GM23338 (cell line): ENCODE results near the gene APOBEC2. TPM values are rescaled to one million over a fixed set of nuclear protein-coding genes. Genes with fewer than 3 reads are reported as not detected.

Source experiments
- ATAC-seq: fragments of 200-7000 bp; cut with Tn5 transposase; 3 replicates; pipeline ENCODE4 v1.9.1; 2020
- DNase-seq: peaks from one replicate; pipeline ENCODE4 v3.0.0-alpha.2; 2015; ENCODE audit warnings: low spot score
- H2AFZ ChIP-seq: fragments of 200-600 bp; sonication (generic); 2 replicates; pipeline ENCODE4 v1.8.0; 2016; ENCODE audit warnings: antibody characterized with exemption, mild to moderate bottlenecking, moderate library complexity
- H3F3A ChIP-seq: fragments of 200-600 bp; sonication (generic); replicated peaks from 2 replicates; pipeline ENCODE4 v1.8.0; 2017; ENCODE audit warnings: antibody characterized with exemption, mixed run types, low read depth
- H3K27ac ChIP-seq: fragments of 200-600 bp; sonication (generic); 2 replicates; pipeline ENCODE4 v1.6.1; 2016; ENCODE audit warnings: low read depth
- H3K27me3 ChIP-seq: fragments of 200-600 bp; sonication (generic); 2 replicates; pipeline ENCODE4 v1.8.0; 2016; ENCODE audit warnings: mild to moderate bottlenecking, mixed run types, moderate library complexity; ENCODE audit not compliant: insufficient read depth
- H3K36me3 ChIP-seq: fragments of 200-600 bp; sonication (generic); 2 replicates; pipeline ENCODE4 v1.8.0; 2016; ENCODE audit warnings: mild to moderate bottlenecking; ENCODE audit not compliant: insufficient read depth
- H3K4me1 ChIP-seq: fragments of 200-600 bp; sonication (generic); 2 replicates; pipeline ENCODE4 v1.8.0; 2016; ENCODE audit warnings: mild to moderate bottlenecking, moderate library complexity; ENCODE audit not compliant: insufficient read depth
- H3K4me2 ChIP-seq: fragments of 200-600 bp; sonication (generic); 2 replicates; pipeline ENCODE4 v1.7.1; 2017; ENCODE audit warnings: mixed run types
- H3K4me3 ChIP-seq: fragments of 200-600 bp; sonication (generic); 2 replicates; pipeline ENCODE4 v1.6.1; 2016; ENCODE audit warnings: mixed run types
- H3K79me2 ChIP-seq: fragments of 200-600 bp; sonication (generic); replicated peaks from 2 replicates; pipeline ENCODE4 v1.8.0; 2017; ENCODE audit warnings: mild to moderate bottlenecking; ENCODE audit not compliant: insufficient read depth
- H3K9me2 ChIP-seq: fragments of 200-600 bp; sonication (generic); 2 replicates; pipeline ENCODE4 v1.8.0; 2017; ENCODE audit not compliant: insufficient read depth
- H4K20me1 ChIP-seq: fragments of 200-600 bp; sonication (generic); replicated peaks from 2 replicates; pipeline ENCODE4 v1.8.0; 2017; ENCODE audit warnings: mild to moderate bottlenecking; ENCODE audit not compliant: insufficient read depth
- H3K27ac Mint-ChIP-seq: 2 replicates; pipeline ENCODE4 v1.8.0; 2020; ENCODE audit warnings: inconsistent platforms, mild to moderate bottlenecking, moderate library complexity, mixed read lengths
- H3K27me3 Mint-ChIP-seq: 3 replicates; pipeline ENCODE4 v1.8.0; 2022; ENCODE audit warnings: low read depth, mild to moderate bottlenecking, moderate library complexity, mixed read lengths, inconsistent platforms; ENCODE audit not compliant: insufficient read depth, poor library complexity
- H3K36me3 Mint-ChIP-seq: 3 replicates; pipeline ENCODE4 v1.8.0; 2021; ENCODE audit warnings: low read depth, mild to moderate bottlenecking, inconsistent platforms, moderate library complexity, mixed read lengths
- H3K4me1 Mint-ChIP-seq: 3 replicates; pipeline ENCODE4 v1.8.0; 2020; ENCODE audit warnings: mild to moderate bottlenecking, inconsistent platforms, mixed read lengths
- H3K4me3 Mint-ChIP-seq: 3 replicates; pipeline ENCODE4 v1.8.0; 2021; ENCODE audit warnings: moderate library complexity, mild to moderate bottlenecking, inconsistent platforms, mixed read lengths
- H3K9me3 Mint-ChIP-seq: 3 replicates; pipeline ENCODE4 v1.8.0; 2020; ENCODE audit warnings: moderate library complexity, mild to moderate bottlenecking, inconsistent platforms, mixed read lengths
- CREB1 ChIP-seq: fragments of 250-450 bp; sonication (Bioruptor Pico); IDR thresholded peaks from 2 replicates; pipeline ENCODE4 v1.5.0; 2020; ENCODE audit warnings: low read depth, mild to moderate bottlenecking, moderate library complexity
- EZH2 ChIP-seq: fragments of 200-600 bp; sonication (generic); IDR thresholded peaks from one replicate; pipeline ENCODE4 v1.8.0; 2017; ENCODE audit warnings: antibody characterized with exemption, mild to moderate bottlenecking, low read depth; ENCODE audit not compliant: unreplicated experiment
- EZH2phosphoT487 ChIP-seq: fragments of 200-600 bp; sonication (generic); IDR thresholded peaks from one replicate; pipeline ENCODE4 v1.8.1; 2018; ENCODE audit warnings: antibody characterized with exemption; ENCODE audit not compliant: unreplicated experiment
- JUNB ChIP-seq: IDR thresholded peaks from one replicate; pipeline ENCODE4 v1.6.1; 2016; ENCODE audit warnings: antibody characterized with exemption; ENCODE audit not compliant: unreplicated experiment
- NANOG ChIP-seq: IDR thresholded peaks from 2 replicates; pipeline ENCODE4 v1.6.1; 2016; ENCODE audit warnings: antibody characterized with exemption, borderline replicate concordance
- POLR2AphosphoS5 ChIP-seq: IDR thresholded peaks from 2 replicates; pipeline ENCODE4 v1.6.1; 2016; ENCODE audit warnings: antibody characterized with exemption, low read depth
- STAT1 ChIP-seq: IDR thresholded peaks from one replicate; pipeline ENCODE4 v1.6.1; 2016; ENCODE audit warnings: antibody characterized with exemption; ENCODE audit not compliant: unreplicated experiment
- ZNF114 ChIP-seq: fragments of 250-450 bp; sonication (Bioruptor Pico); IDR thresholded peaks from 2 replicates; pipeline ENCODE4 v1.5.0; 2020; ENCODE audit warnings: mild to moderate bottlenecking, moderate library complexity
- ZNF331 ChIP-seq: fragments of 250-450 bp; sonication (Bioruptor Pico); IDR thresholded peaks from 2 replicates; pipeline ENCODE4 v1.5.0; 2020; ENCODE audit warnings: low read depth, mild to moderate bottlenecking, moderate library complexity
- polyA plus RNA-seq: library from polyadenylated mRNA; unstranded; fragments of >200 nt; fragmentation: Nextera tagmentation; extraction: Ambion mirVana; gene quantifications from 2 replicates; pipeline ENCODE4 v1.2.1, GENCODE V29; 2016
- total RNA-seq: library from RNA; depleted of rRNA; stranded (reverse); fragments of >200 nt; shearing (Covaris generic); gene quantifications from 2 replicates; pipeline ENCODE4 v1.2.3, GENCODE V29; 2014
- TF ChIP-seq, protein P1 (sequence below): IDR thresholded peaks from 2 replicates; pipeline ENCODE4 v1.6.1; 2016; ENCODE audit warnings: antibody characterized with exemption
- TF ChIP-seq, protein P2 (sequence below), 2 experiments: fragments of 200-600 bp in 1 of 2; sonication (generic) in 1 of 2; conservative IDR thresholded peaks; 2 replicates each; pipeline versions ENCODE4 v1.5.1 to v1.6.1; 2016 to 2017; ENCODE audit warnings: antibody characterized with exemption in 2 of 2, low read depth in 2 of 2, mild to moderate bottlenecking in 2 of 2, moderate library complexity in 1 of 2
- TF ChIP-seq, protein P3 (sequence below): IDR thresholded peaks from one replicate; pipeline ENCODE4 v1.6.1; 2018; ENCODE audit warnings: antibody characterized with exemption; ENCODE audit not compliant: unreplicated experiment

APOBEC2 gene
- total and polyA plus RNA-seq, 2 experiments from 2014 or later: 2.4 TPM; not detected in 1

DNA sequence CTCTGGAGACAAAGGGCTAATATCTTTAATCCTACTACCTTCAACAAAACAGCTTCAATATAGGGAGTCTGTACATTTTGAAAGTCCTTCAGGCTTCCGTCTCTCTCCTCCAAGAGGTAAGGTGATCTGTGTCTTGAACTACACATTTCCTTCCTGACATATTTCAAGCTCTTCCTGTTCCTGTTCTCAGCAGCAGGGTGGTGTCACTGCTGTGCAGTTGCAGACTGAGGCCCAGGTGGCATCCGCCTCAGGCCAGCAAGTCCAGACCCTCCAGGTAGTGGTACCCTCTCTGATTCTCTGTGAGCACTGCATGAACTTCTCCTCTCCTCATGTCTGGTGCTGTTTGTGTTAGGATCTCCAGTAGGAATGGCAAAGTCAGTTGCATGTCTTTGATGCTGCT lies 27.6 kb downstream of the APOBEC2 start (continued):
- TF ChIP-seq, protein P1, sequence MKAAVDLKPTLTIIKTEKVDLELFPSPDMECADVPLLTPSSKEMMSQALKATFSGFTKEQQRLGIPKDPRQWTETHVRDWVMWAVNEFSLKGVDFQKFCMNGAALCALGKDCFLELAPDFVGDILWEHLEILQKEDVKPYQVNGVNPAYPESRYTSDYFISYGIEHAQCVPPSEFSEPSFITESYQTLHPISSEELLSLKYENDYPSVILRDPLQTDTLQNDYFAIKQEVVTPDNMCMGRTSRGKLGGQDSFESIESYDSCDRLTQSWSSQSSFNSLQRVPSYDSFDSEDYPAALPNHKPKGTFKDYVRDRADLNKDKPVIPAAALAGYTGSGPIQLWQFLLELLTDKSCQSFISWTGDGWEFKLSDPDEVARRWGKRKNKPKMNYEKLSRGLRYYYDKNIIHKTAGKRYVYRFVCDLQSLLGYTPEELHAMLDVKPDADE: no peak
- no peak for TF ChIP-seq JUNB
- TF ChIP-seq ZNF114 (CRISPR knock-in tag): no peak
- no peak for TF ChIP-seq EZH2phosphoT487
- TF ChIP-seq CREB1 (CRISPR knock-in tag): no peak
- TF ChIP-seq ZNF331 (CRISPR knock-in tag): no peak
- TF ChIP-seq, protein P2, sequence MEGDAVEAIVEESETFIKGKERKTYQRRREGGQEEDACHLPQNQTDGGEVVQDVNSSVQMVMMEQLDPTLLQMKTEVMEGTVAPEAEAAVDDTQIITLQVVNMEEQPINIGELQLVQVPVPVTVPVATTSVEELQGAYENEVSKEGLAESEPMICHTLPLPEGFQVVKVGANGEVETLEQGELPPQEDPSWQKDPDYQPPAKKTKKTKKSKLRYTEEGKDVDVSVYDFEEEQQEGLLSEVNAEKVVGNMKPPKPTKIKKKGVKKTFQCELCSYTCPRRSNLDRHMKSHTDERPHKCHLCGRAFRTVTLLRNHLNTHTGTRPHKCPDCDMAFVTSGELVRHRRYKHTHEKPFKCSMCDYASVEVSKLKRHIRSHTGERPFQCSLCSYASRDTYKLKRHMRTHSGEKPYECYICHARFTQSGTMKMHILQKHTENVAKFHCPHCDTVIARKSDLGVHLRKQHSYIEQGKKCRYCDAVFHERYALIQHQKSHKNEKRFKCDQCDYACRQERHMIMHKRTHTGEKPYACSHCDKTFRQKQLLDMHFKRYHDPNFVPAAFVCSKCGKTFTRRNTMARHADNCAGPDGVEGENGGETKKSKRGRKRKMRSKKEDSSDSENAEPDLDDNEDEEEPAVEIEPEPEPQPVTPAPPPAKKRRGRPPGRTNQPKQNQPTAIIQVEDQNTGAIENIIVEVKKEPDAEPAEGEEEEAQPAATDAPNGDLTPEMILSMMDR (conservative IDR thresholded peaks at IDR 0.05; ENCODE audit: low read depth in 2 of 2): no peak

DNA sequence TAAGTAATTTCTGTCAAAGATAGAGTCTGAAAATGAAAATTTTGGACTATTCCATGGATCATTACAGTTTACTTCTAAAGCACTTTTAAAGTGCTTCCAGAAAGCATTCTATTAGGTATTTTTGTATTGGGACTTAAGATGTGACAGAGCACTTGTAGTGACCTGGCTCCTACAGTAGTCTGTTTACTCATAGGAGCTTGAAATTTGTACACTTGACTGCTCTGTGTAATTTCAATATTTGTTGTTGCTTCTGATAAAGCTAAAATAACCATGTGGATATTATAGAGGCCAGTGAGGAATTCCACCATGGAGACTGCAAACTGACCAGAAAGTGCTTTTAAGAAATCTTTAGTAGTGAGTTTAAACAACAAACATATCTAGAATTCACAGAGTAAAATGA lies 30.1 kb downstream of the APOBEC2 start:
- H3F3A ChIP-seq: no peaks in the 10 kb centered on the region
- peaks cover 33% of the 10 kb centered on the region for H4K20me1 ChIP-seq
- no peak overlapping the region for H3K27ac Mint-ChIP-seq
- ATAC-seq: no peak
- H3K4me1 Mint-ChIP-seq: no peaks in the 10 kb centered on the region
- no peaks in the 10 kb centered on the region for H3K27me3 ChIP-seq
- no peaks in the 10 kb centered on the region for H3K27me3 Mint-ChIP-seq
- H3K4me3 ChIP-seq: no peak overlapping the region
- peaks cover 71% of the 10 kb centered on the region for H3K36me3 Mint-ChIP-seq
- H3K4me3 Mint-ChIP-seq: no peak overlapping the region
- H3K27ac ChIP-seq: no peak overlapping the region
- peaks cover 55% of the 10 kb centered on the region for H3K36me3 ChIP-seq
- H2AFZ ChIP-seq: no peak overlapping the region
- H3K9me2 ChIP-seq: no peaks in the 10 kb centered on the region
- H3K9me3 Mint-ChIP-seq: no peaks in the 10 kb centered on the region
- H3K4me1 ChIP-seq: no peaks in the 10 kb centered on the region
- no peak for DNase-seq
- peaks cover 94% of the 10 kb centered on the region for H3K79me2 ChIP-seq
- no peak overlapping the region for H3K4me2 ChIP-seq
- TF ChIP-seq, protein P1: no peak
- no peak for TF ChIP-seq EZH2
- TF ChIP-seq, protein P3, sequence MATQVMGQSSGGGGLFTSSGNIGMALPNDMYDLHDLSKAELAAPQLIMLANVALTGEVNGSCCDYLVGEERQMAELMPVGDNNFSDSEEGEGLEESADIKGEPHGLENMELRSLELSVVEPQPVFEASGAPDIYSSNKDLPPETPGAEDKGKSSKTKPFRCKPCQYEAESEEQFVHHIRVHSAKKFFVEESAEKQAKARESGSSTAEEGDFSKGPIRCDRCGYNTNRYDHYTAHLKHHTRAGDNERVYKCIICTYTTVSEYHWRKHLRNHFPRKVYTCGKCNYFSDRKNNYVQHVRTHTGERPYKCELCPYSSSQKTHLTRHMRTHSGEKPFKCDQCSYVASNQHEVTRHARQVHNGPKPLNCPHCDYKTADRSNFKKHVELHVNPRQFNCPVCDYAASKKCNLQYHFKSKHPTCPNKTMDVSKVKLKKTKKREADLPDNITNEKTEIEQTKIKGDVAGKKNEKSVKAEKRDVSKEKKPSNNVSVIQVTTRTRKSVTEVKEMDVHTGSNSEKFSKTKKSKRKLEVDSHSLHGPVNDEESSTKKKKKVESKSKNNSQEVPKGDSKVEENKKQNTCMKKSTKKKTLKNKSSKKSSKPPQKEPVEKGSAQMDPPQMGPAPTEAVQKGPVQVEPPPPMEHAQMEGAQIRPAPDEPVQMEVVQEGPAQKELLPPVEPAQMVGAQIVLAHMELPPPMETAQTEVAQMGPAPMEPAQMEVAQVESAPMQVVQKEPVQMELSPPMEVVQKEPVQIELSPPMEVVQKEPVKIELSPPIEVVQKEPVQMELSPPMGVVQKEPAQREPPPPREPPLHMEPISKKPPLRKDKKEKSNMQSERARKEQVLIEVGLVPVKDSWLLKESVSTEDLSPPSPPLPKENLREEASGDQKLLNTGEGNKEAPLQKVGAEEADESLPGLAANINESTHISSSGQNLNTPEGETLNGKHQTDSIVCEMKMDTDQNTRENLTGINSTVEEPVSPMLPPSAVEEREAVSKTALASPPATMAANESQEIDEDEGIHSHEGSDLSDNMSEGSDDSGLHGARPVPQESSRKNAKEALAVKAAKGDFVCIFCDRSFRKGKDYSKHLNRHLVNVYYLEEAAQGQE: no peak
- TF ChIP-seq CREB1 (CRISPR knock-in tag): no peak
- no peak for TF ChIP-seq NANOG
- no peak for TF ChIP-seq ZNF331 (CRISPR knock-in tag)
- TF ChIP-seq POLR2AphosphoS5: no peak
- TF ChIP-seq EZH2phosphoT487: no peak
- TF ChIP-seq STAT1: no peak
- TF ChIP-seq JUNB: no peak
- TF ChIP-seq ZNF114 (CRISPR knock-in tag): no peak
